ENCODE measurements around the gene SLIT3. TPM values are rescaled to one million over a fixed set of nuclear protein-coding genes. Genes with fewer than 3 reads are reported as not detected.

SLIT3 gene
- polyA plus RNA-seq, 1 of the 3 experiments (the other 2 are of a cell fraction): 119 TPM

DNA sequence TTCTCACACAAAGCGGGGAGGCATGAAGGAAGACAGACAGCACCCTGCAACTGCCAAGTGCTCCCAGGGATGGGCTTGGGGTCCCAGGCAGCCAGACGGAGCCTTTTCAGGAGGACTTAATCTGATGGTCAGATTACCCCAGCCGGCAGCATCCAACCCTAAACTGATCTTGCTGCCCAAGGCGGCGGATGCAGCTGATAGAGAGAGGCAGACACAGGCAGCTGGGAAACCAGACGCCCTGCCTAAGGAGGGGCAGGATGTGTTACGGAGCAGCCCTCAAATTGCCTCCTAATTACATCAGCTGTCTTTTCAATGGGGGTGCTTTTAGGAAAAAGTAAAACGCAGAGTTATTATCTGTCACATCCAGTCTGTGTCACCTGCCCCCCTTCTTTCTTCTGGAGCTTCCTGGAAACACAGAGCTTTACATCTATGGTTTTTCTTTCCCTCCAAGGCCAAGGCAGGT is 530.9 kb downstream of the SLIT3 start (continued):
- TF ChIP-seq, protein P1, sequence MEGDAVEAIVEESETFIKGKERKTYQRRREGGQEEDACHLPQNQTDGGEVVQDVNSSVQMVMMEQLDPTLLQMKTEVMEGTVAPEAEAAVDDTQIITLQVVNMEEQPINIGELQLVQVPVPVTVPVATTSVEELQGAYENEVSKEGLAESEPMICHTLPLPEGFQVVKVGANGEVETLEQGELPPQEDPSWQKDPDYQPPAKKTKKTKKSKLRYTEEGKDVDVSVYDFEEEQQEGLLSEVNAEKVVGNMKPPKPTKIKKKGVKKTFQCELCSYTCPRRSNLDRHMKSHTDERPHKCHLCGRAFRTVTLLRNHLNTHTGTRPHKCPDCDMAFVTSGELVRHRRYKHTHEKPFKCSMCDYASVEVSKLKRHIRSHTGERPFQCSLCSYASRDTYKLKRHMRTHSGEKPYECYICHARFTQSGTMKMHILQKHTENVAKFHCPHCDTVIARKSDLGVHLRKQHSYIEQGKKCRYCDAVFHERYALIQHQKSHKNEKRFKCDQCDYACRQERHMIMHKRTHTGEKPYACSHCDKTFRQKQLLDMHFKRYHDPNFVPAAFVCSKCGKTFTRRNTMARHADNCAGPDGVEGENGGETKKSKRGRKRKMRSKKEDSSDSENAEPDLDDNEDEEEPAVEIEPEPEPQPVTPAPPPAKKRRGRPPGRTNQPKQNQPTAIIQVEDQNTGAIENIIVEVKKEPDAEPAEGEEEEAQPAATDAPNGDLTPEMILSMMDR (IDR thresholded peaks at IDR 0.05): no peak
- TF ChIP-seq RAD21 (IDR thresholded peaks at IDR 0.05; ENCODE audit: low read length) (0 out of 2 replicates have a peak, but pooled peaks have one; percentile 18), TEAD4 (IDR thresholded peaks at IDR 0.05; ENCODE audit: borderline replicate concordance, insufficient read depth) (peak; percentile 60; the same call in 1 of the 2 replicates), MXI1 (IDR thresholded peaks at IDR 0.05; ENCODE audit: low read depth, low read length) (peak; percentile 54; the same call in 1 of the 2 replicates), RXRA (IDR thresholded peaks at IDR 0.05; ENCODE audit: borderline replicate concordance, low read depth) (no peak), FOXJ3 (CRISPR knock-in tag; IDR thresholded peaks at IDR 0.05) (peak; percentile 99), JUND (IDR thresholded peaks at IDR 0.05) (no peak), USF2 (IDR thresholded peaks at IDR 0.05; ENCODE audit: borderline replicate concordance, low read depth, low read length) (no peak), REST (IDR thresholded peaks at IDR 0.05; ENCODE audit: low read depth, low read length) (no peak), TAF1 (IDR thresholded peaks at IDR 0.05; ENCODE audit: borderline replicate concordance, low read depth, low read length) (no peak), RFX5 (IDR thresholded peaks at IDR 0.05; ENCODE audit: low read length) (no peak; the same call in 1 of the 2 replicates), RCOR1 (IDR thresholded peaks at IDR 0.05; ENCODE audit: low read length) (peak; percentile 97; the same call in 1 of the 2 replicates), ZBTB33 (IDR thresholded peaks at IDR 0.05; ENCODE audit: borderline replicate concordance, low read depth) (no peak), CHD2 (IDR thresholded peaks at IDR 0.05; ENCODE audit: low read length, partially characterized antibody) (peak; percentile 75)
- TF ChIP-seq, protein P2, sequence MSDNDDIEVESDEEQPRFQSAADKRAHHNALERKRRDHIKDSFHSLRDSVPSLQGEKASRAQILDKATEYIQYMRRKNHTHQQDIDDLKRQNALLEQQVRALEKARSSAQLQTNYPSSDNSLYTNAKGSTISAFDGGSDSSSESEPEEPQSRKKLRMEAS (IDR thresholded peaks at IDR 0.05; ENCODE audit: low read depth): no peak

Measured in SK-N-SH (cell line).